DMS79 (cell line): Measurements from ENCODE around the gene CFAP43.
A peak's percentile ranks its signal among the peaks of the same experiment; 100 is the strongest.

Experiments
- DNase-seq: peaks from one replicate; lab custom pipeline; 2025; lab: John Stamatoyannopoulos, UW

Gene CFAP43

GRCh38 chr10:104139221-104139620, 92.9 kb downstream of the CFAP43 start:
- no peak for DNase-seq

- no peak for DNase-seq
These were observed 94.0 kb downstream of the CFAP43 start for GRCh38 chr10:104138131-104138530.

- no peak for DNase-seq
These were observed 102.1 kb downstream of the CFAP43 start for GRCh38 chr10:104130041-104130440.

DNA sequence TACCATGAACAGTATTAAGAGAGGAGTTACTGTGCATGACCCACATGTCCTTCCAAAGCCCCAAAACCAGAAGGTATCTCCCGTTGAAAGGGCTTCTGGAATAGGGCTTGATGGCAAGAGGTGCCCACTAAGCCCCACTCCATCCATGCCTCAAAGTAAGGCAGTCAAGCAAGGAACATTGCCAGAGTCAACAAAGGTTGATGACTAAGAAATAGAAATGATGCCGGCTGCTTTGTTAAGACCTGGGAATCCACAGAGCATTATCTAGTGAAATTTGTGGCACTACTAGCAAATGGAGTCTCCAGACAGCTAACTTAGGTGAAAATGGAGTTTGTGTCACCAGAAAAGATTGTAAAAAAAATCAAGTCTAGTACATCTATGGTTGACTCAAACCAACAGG, 104.0 kb downstream of the CFAP43 start:
- no peak for DNase-seq

GRCh38 chr10:104127411-104127810, 104.8 kb downstream of the CFAP43 start:
- no peak for DNase-seq

GRCh38 chr10:104123397-104123796, 108.8 kb downstream of the CFAP43 start:
- DNase-seq: no peak

DNA sequence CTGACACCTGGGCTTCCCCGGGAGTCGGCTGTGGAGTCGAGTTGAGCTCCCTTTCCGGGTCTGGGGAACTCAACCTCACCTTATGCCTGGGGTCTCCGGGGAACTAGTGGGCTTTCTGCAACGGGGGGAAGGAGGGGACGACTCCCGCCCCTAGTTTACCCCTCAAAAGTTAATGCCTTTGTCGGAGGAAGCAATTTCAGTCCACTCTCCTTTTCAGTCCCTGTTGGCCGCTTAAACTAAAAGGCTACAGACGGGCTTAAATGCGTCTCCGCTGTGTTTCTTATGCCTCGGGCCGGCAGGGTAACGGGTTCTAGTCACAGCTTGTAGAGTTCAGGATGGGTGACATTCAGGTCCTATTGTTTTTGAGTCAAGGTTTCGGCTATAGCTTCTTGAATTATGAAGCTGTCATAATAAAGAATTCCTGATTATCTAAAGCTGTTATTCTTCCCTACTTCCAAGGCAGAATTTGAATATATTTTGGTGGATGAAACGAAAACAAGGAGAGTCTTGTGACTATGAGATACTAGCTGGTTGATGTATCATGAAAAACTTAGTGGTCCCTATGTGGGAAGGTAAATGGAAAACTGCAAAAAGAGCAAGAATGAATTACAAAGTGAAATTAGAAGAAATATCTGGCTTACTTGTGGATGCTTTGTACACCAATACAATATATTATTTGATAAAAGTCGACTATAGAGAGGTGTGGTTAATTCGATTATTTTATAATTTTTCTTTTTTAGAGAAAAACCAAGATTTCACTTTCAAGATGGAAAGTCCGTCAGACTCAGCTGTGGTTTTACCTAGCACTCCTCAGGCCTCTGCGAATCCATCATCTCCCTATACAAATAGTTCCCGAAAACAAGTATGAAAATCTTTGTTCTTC, 109.7 kb downstream of the CFAP43 start:
- DNase-seq: no peak

DNA sequence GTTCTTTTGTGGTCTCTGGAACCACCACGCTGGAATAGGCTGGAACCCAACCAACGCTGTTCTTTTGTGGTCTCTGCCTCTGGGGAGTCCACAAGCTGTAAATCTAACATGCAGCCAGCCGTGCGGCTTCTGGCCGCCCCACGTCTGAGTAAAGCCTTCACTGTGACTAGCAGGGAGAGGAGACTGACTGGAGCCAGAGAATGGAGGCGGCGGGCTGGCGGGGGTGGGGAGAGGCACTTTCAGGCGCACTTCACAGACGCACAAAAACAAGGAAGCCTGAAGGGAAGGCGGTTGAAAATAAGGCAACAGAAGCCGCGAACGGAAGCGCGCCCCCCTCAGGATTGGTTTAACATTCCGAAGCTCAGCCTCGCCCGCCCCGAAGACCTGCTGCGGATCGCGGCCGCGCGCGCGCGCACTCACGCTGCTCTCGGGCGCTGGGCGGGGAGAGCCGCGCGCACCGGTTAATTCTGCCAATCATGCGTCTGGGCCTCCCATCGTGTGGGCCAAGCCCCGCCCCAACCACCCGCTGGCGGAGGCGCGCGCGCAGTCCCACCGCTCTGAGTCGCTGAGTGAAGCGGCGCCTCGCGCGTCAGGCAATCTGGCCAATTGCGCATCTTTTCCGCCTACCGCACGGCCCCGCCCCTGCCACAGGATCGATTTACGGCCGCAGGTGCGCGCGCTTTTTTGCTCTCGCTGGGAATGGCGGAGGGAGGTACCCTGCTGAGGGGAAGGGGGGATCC, 110.5 kb downstream of the CFAP43 start, which contains the start of gene SFR1:
TSS of gene SFR1 (plus strand) at position 687 of the 740 bp plus-strand sequence. CDS start at position 700, 13 bp downstream.
- DNase-seq: peak; percentile 95

DNA sequence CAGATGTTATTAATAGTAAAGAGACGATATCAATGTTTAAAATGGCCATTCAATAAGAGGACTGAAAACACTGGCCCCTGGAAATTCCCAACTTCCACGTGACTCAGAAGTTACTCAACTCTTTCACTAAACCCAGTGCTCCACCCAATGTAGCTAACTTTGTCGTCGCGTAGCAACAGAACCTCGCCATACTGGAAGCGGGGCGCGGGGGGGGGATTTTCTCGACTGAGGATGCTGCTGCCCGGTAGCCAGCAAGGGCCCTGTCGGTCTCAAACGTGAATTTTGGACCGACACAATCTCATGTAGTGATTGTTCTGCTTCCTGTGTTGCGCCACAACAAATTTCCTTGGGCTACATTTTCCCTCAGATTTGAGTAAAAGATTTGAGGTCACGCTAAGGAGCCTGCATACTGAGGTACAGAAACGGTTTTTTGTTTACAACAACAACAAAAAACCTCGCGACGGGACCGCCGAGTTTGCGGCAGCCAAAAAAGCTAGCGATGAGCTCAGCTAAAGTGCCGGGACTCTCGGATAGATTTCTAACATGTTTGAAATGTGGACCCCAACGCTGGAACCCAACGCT, 111.2 kb downstream of the CFAP43 start:
- peak; percentile 26 for DNase-seq

- no peak for DNase-seq
These were observed 111.7 kb downstream of the CFAP43 start for GRCh38 chr10:104120512-104120902.

DNA sequence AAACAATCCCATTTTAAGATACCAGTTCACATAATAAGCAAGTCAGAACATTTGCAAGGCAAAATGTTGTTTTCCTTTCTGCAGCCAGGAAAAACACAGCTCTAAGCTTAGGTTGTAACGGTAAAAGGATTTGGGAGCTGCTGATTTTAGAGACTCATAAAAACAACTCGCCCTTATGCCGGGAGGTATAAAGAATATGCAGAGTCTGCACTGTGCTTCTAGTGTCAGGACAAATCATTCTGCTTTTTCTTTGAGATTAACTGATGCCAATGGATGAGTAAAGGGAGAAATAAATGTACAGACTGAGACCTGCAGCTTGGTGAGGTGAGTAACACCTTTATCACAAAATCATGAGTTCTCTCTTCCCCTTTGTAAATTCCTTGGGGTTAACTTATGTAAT, 112.2 kb downstream of the CFAP43 start:
- DNase-seq: no peak

DNA sequence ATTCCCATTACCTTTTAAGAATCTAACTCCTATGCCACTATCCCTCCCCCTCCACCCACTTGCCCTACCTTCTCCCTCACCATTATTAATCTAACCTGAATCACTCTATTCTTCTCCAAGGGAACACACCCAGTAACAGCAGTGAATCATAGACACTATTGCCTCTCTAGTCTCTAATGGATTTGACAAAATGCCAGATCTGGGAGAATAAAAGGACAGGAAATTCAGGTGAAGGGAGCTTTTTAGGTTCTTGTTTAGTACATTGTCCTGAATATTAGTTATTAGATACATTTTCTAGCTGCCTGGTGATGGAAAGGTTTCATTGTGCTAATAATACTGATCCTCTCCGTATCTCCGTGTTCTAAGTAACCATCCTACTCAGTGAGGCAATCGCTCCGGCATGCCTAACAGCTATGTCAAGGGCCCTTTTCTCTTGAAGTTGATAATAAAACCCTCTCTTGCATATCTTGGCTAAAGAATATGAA, 114.3 kb downstream of the CFAP43 start:
- peak; percentile 65 for DNase-seq

GRCh38 chr10:104113376-104113956, 118.7 kb downstream of the CFAP43 start:
- no peak for DNase-seq

DNA sequence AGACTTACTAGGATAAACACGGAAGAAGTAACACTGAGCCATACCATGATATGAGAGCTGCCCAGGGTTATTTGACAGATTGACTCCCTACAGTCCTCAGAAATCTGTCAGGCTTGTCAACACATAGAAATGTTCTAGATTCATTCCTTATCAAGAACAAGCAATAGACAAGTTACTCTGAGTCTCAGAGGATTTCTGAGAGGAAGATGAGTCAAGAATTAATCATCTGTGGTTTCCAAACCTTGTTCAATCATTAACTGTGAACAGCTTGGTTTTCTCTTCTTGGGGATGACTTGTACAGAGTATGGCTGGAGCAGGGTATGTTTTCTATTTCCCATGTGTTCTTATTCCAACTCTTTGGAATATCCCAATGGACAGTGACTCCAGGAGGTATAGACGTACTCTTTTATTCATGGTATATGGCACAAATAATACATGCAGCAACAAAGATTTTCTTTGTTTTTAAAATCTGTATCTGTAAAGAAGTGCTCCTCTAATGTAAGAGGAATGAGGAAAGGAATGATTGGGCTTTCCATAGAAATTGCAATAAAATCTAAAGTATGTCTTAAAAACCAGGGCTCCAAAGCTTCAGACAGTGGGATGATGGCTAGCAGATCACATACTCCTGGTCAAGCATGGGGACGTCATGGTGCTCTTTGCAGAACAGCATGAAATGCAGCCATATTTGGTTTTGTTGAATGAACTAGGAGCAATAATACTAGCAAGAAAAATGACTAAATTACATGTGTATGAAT, 122.1 kb downstream of the CFAP43 start:
- no peak for DNase-seq

- no peak for DNase-seq
These were observed 127.2 kb downstream of the CFAP43 start for GRCh38 chr10:104104926-104105325.

- no peak for DNase-seq
These were observed 127.7 kb downstream of the CFAP43 start for GRCh38 chr10:104104418-104104817.

DNA sequence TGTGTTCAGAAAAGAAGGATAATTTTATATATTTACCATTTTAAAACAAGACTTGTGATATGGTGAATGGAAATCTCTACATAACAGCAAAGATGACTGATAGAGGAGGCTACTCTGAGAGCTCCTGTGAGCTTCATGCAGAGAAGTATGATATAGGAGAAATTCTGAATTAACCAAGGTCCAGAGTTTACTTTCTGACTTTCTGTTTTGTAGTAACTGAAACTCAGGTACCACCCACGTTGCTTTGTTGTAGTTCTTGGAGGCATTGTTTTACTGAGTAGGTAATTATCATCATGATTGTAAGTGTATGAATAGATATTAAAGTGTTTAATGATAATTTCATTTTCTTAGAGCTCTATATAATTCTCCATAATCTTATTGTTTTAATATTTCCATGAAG, 128.2 kb downstream of the CFAP43 start:
- DNase-seq: no peak

GRCh38 chr10:104101902-104102301, 130.3 kb downstream of the CFAP43 start:
- no peak for DNase-seq

DNA sequence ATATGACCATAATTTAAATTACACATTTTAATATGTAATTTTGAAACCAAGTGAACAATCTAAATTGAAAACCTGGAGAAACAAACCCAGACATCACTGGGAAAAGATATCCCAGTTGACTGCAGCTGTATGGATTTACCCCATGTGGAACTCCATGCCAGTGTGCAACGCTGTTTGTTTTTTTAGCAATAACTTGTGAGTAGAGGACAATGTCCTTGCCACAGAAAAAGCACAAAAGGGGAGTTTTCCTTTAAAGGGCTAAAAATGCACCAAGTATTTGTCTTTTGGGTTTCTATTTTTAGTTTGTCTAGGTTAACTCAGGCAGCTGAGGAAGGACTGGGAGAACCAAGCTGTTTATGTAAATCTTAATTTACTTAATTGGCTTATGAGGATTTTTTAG, 131.4 kb downstream of the CFAP43 start:
- DNase-seq: no peak

DNA sequence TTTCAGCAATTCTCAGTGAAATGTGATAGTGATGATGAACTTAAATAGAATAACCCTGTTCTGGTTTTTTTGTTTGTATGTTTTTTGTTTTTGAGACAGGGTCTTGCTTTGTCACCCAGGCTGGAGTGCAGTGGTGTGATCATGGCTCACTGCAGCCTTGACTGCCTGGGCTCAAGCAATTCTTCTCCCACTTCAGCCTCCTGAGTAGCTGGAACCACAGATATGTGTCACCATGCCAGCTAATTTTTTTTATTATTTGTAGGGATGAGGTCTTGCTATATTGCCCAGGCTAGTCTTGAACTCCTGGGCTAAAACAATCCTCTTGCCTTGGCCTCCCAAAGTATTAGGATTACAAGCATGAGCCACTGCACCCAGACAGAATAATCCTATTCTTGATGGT, 132.2 kb downstream of the CFAP43 start:
- no peak for DNase-seq

- DNase-seq: no peak
These were observed 132.9 kb downstream of the CFAP43 start for GRCh38 chr10:104099269-104099668.
